Left renal pelvis (tissue), 4 donors: ENCODE measurements around the gene FAF1. TPM values are rescaled to one million over a fixed set of nuclear protein-coding genes. Genes with fewer than 3 reads are reported as not detected.

ENCODE experiments used
- DNase-seq, 4 donors: peaks; one replicate each; pipeline ENCODE4 v3.0.0-alpha.2; 2013; ENCODE audit warnings: low read depth in 4 of 4, low spot score in 3 of 4
- polyA plus RNA-seq, 4 donors: library from polyadenylated mRNA; unstranded; fragments of 120-200 nt; gene quantifications; one replicate each; pipeline ENCODE4 v1.2.1, GENCODE V29; 2013; ENCODE audit not compliant: insufficient read length in 4 of 4

Gene FAF1
- polyA plus RNA-seq, 4 donors: 52.7 to 72.0 (median 64.6) TPM

- no peak for DNase-seq
Observed at GRCh38 chr1:50422946-50423669, 537.0 kb downstream of the FAF1 start, which contains the start of gene DMRTA2. TSS of gene DMRTA2 (minus strand) at chr1:50423443. CDS start at chr1:50421536, 1,907 bp downstream.

GRCh38 chr1:50422675-50422945 lies 537.5 kb downstream of the FAF1 start:
- DNase-seq: no peak

DNA sequence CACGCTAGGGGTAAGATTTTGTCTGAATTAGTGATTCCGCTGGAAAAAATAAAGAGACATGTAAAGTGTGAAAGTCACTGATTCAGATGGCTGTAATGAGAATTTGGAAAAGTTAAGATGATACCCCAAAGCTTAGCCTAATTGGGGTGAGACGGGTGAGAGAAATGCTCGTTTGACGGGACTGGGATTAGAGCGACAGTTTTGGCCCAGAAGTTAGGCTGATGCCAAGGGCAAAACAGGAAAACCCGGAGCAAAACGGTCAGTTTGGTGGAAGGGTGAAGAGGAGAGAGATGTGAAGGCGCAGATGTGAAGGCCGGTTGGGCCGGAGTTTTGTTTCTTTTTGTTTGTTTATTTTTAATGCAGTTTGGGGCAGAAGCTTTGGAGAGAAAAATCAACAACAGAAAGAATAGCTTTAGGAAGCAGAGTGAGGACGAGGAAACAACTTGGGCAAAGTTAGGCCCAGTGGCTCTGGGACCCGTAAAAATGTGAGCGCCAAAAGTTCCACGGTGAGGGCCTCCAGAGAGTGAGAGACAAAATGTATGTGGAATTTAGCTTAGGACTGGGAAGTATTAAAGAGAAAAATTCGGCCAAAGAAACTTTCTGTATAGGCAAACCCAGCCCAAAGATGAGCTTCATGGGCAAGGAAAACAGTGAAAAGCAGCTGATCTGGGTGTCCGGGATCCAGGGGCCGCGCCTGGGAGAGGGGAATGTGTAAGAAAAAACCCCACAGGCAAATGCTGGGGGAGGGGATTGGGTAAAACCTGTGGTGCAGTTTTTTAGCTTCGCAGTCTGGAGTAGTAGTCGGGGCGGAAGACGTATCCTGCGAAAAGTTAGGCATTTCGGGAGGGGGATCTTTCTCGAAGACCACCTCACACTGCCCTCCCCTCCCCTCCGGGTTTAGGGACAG lies 538.0 kb downstream of the FAF1 start:
- DNase-seq: no peak

- no peak for DNase-seq
Observed at GRCh38 chr1:50421366-50421748, 538.7 kb downstream of the FAF1 start.

DNA sequence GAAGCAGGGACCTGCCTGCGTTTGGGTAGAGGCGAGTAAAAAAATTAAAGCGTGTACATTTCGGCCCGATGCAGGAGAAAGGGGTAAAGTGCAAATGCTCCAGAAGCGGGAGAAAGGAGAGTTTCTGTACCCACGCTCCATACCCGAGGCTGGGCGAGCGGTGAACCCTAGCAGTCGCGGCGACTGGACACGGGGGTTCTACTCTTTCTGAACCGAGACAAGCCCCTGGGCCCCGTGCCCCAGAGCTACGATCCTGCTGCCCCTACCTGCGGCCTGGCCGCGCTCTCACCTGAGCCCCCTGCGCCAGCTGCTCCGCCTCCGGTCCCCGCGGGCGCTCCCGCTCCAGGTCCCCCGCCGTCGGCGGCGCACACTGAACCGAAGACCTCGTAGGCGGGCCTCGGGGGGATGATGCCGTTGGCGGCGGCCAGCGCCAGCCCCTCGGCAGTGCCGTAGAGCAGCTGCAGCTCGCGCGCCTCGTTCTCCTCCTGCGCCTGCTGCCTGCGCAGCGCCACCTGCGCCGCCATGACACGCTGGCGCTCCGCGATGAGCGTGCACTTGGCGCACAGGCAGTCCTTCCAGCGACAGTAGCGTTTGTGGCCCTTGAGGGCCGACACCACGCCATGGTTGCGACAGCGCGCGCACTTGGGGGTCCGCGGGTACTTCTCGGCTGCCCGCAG lies 539.2 kb downstream of the FAF1 start:
- no peak for DNase-seq

DNA sequence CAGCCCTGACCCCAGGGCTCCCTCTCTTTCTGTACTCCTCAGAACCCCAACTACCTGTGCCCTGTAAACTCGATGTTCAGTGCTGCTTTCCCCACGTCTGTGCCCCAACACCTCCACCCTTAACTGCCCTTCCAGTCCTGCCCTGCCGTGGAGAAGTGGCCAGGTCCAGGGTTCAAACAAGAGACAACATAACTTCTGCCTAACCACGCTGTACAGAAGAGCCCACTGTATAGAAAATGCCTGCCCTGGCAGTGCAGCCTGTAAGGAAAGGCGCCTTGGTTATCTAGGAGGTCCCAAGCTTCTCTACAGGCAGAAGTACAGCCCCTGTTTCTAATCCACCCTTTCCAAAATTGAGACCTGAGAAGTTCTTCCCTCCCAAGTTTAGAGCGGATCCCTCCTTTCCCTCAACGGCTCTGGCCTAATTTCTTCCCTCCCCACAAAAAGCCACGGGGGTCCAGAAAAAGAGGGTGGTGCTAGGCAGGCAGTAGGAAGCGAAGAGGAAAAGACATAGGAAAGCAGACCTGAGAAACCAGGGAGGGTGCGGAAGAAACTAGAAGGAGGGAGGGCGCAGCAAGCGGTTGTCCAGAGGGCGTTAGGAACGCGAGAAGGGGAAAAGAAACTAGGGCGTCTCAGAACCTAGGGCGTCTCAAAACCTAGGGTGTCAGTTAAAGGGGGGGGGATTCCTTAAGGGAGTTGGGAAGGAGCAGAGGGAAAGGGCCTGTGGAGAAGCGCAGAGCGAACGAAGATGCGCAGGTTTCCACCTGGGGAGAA lies 540.0 kb downstream of the FAF1 start:
- DNase-seq: no peak

- no peak for DNase-seq
Observed at GRCh38 chr1:50419192-50419906, 540.7 kb downstream of the FAF1 start.

GRCh38 chr1:50418600-50419109 lies 541.4 kb downstream of the FAF1 start:
- no peak for DNase-seq

DNA sequence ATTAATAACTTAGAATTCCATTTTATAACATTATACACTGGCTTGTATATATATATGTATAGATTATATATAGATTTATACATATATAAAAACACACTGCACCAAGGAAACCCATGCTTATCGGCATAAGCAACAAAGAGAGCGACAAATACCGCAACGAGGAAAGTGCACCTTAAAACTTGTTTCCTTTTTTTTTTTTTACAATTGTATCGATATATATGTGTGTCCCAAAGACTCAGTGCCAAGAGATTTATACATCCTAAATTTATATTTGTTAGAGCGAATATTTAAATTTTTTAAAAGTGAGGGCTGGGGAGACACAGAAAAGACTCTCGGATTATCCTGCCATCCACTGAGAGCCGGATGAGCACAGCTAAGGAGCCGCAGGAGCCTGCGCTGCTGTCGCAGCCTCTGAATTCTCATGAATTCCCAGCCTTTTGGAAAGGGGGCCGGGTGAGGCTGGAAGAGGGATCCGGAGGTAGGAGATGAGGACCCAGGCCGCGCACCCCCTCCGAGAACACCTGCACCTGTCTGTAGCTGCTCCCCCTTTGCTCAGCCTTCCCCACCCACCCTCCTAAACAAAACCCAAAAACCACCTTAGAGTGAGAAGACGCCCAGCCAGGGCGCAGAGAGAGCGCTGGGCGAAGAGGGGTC lies 542.0 kb downstream of the FAF1 start:
- no peak for DNase-seq

GRCh38 chr1:50417507-50417906 lies 542.6 kb downstream of the FAF1 start:
- DNase-seq: no peak

DNA sequence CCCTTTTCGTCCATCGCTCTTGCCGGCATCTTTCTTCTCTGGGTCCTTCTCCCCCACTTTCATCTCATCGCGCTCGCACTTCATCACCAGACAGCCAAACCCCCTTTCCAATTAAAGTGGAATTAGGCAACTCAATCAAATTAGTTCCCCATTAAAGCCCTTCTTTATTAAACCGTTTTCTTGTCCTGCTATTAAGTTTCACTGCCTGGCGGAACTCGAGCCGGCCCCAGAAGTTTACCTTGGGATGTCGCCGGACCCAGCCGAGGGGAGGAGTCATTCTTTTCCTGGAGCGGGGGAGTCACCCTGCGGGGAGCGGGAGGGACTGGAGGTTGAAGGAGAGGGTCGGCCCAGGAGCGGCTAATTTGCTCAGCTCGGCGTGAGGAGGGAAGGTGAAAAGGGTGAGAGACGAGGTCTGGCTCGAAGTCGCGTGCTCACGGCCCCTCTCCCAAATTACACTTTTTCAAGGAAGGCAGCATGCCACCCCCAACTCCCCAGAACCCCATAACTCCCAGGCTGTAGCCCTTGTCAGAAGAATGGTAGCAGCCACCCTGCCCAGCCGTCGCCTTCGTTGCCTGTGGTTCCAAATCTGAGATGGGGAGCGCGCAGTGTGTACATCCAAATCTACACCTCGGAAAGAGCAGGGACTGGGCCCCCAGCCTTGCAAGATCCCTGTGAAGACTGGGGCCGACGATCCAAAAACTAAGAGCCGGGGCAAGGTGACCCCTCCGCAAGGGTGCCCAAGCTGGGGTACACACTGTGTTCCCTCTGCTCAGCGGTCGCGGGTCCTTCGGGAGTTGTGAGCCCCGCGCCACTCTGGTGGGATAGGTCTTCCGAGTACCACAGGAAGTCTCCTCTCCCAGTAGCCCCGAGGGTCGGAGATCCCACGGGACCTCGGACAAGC lies 543.3 kb downstream of the FAF1 start:
- no peak for DNase-seq

DNA sequence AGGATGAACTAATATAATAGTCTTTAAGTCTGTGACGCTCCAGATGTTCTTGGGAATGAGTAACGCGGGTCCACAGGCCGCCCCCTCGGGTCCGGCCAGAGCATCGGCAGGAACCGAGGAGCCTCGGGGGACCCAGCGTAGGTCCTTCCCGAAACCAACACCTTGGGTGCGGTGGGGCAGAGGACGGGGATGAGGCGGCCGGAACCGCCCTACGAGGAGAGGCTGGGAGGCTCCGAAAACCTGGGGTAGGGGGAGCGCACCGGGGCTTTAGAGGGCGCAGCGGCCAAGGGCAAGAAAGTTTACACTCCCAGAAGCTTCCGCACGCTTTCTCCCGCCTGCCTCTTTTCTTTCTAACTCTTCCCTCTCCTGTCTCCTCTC lies 543.9 kb downstream of the FAF1 start:
- DNase-seq: no peak

- no peak for DNase-seq
Observed at GRCh38 chr1:50415235-50416149, 544.6 kb downstream of the FAF1 start.

GRCh38 chr1:50414853-50415234 lies 545.2 kb downstream of the FAF1 start:
- DNase-seq: no peak

GRCh38 chr1:50412813-50413476 lies 547.1 kb downstream of the FAF1 start:
- no peak for DNase-seq

DNA sequence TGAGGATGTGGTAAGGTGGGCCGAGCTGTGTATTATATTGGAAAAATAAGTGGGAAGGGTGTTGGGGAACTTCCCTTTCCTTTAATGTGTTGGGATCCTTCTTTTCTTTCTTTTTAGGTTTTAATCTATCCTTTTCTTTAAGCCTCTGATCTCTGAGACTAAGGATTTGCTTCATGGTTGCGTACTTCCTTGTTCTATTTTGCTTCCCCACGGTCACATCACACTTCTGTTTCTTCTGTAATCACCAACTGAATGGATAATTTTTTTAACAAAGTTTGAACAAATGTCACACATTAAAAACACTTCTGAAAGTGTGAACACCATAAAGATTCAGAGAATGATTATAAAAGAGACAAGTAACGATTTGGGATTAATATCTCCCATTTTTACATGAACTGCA lies 554.3 kb downstream of the FAF1 start:
- no peak for DNase-seq
